Neutrophil (primary cell): ENCODE results near the gene PML.
"Not testable (repeated sequence)": the region's sequence is repeated elsewhere in the genome, so short reads cannot be mapped to it uniquely, and the experiment has no call there.

Experiments used
- H3K27ac ChIP-seq: fragments of 200-600 bp; sonication (generic); 2 replicates; pipeline ENCODE4 v1.5.1; 2016; ENCODE audit warnings: mild to moderate bottlenecking, moderate library complexity
- H3K27me3 ChIP-seq: fragments of 200-600 bp; sonication (generic); 2 replicates; pipeline ENCODE4 v1.6.0; 2016; ENCODE audit warnings: mild to moderate bottlenecking
- H3K36me3 ChIP-seq: fragments of 200-600 bp; sonication (generic); 2 replicates; pipeline ENCODE4 v1.5.1; 2017
- H3K4me1 ChIP-seq, 2 experiments: fragments of 200-600 bp in 1 of 2; sonication (generic) in 1 of 2; 1 replicate in 1 of 2; 2 replicates in 1 of 2; pipeline versions ENCODE4 v1.5.1 to v1.6.1; 2013 to 2016; ENCODE audit warnings: low read depth in 1 of 2, low read length in 1 of 2, mild to moderate bottlenecking in 1 of 2, moderate library complexity in 1 of 2; ENCODE audit not compliant: control insufficient read depth in 1 of 2, insufficient read depth in 1 of 2
- H3K4me3 ChIP-seq, 2 experiments: fragments of 200-600 bp in 1 of 2; sonication (generic) in 1 of 2; 1 replicate in 1 of 2; 2 replicates in 1 of 2; pipeline ENCODE4 v1.5.1; 2013 to 2016; ENCODE audit warnings: low read depth in 1 of 2, low read length in 1 of 2, mild to moderate bottlenecking in 1 of 2, moderate library complexity in 1 of 2
- H3K9me3 ChIP-seq: fragments of 200-600 bp; sonication (generic); 2 replicates; pipeline ENCODE4 v1.5.1; 2016

Gene PML

GRCh38 chr15:74082450-74082849 lies 87.9 kb downstream of the PML start, which contains the start of gene GOLGA6A:
Gene GOLGA6A (minus strand): TSS chr15:74082550. CDS start chr15:74082509, 41 bp downstream.
- H3K4me3 ChIP-seq, H3K4me1 ChIP-seq, H3K27me3 ChIP-seq, H3K9me3 ChIP-seq, H3K27ac ChIP-seq, H3K36me3 ChIP-seq: not testable (repeated sequence)

DNA sequence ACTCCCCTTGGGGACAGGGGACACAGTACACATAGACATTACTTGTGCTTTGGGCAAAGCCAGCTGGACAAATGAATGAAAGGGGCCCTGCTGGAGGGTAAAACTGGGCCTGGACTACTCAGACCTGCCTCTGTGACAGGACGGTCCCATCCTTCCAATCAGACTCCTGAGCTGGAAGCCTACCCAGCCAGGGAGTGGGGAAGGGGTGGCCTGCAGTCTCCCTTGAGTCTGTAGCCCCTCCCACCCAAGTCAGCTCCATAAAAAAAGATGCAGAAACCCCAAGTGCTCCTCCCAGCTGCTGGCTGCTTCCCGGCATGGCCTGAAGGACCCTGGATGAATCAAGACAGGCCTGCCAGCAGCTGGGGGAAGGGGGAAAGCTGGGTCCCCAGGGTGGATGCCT lies 100.1 kb downstream of the PML start:
- H3K4me3 ChIP-seq, H3K36me3 ChIP-seq, H3K4me1 ChIP-seq: not testable (repeated sequence)

GRCh38 chr15:74095610-74096009 lies 101.1 kb downstream of the PML start:
- not testable (repeated sequence) for H3K27me3 ChIP-seq, H3K36me3 ChIP-seq, H3K4me1 ChIP-seq, H3K27ac ChIP-seq, H3K4me3 ChIP-seq, H3K9me3 ChIP-seq

More for the DNA sequence above, 100.1 kb downstream of the PML start:
- H3K27ac ChIP-seq, H3K9me3 ChIP-seq, H3K27me3 ChIP-seq: not testable (repeated sequence)

GRCh38 chr15:74096753-74097474 lies 102.4 kb downstream of the PML start:
- H3K9me3 ChIP-seq, H3K4me1 ChIP-seq, H3K27me3 ChIP-seq, H3K4me3 ChIP-seq, H3K36me3 ChIP-seq, H3K27ac ChIP-seq: not testable (repeated sequence)
